Upper lobe of left lung (tissue), 4 donors: ENCODE results near the gene KLHL13.

ENCODE experiments used
- CTCF ChIP-seq, 6 experiments: fragments of 450-650 bp in 4 of 6; fragments of 200-600 bp in 2 of 6; sonication (generic) in 2 of 6; IDR thresholded peaks; one replicate each; pipeline ENCODE4 v1.5.1; 2016 to 2019; ENCODE audit warnings: antibody characterized with exemption in 6 of 6
- POLR2AphosphoS5 ChIP-seq, 2 donors: sonication (generic); formaldehyde crosslinking; IDR thresholded peaks; one replicate each; pipeline ENCODE4 v1.5.1; 2017; ENCODE audit warnings: antibody characterized with exemption in 2 of 2

DNA sequence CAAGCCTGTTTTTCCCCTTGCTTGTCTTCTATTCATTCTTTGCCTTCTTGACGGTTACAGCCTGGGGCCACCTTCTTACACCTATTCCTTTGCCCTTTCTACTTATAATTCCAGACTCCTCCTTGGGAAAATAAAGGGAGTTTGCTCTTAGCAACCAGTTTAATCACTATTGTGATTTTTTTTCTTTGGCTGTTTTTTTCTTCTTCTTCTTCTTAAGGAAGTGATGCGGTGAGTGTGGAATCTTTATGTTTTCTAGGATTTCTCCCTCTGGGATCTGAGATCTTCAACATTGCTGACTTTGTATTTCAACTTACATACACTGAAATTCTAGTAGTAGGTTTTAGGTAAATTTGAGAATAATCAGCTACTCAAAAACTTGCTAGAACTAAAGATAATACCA, 1.1 kb upstream of the KLHL13 start:
- TF ChIP-seq POLR2AphosphoS5 (IDR thresholded peaks at IDR 0.05): no peak
- TF ChIP-seq CTCF (IDR thresholded peaks at IDR 0.05): no peak
